Endometrial microvascular endothelial cells (primary cell): Measurements from ENCODE around the gene ANKS1B. TPM values are rescaled to one million over a fixed set of nuclear protein-coding genes. Genes with fewer than 3 reads are reported as not detected.
"Not testable (repeated sequence)": the region's sequence is repeated elsewhere in the genome, so short reads cannot be mapped to it uniquely, and the experiment has no call there.

Source experiments
- in situ Hi-C: cut with HindIII; loops from 2 replicates; pipeline ENCODE4 v1.10.0; 2017; ENCODE audit warnings: low sequenced_read_pairs, low pct_unique_long_range_greater_than_20kb; ENCODE audit errors: inconsistent ontology term
- total RNA-seq: library from RNA; depleted of rRNA; stranded (reverse); fragments of >200 nt; gene quantifications from one replicate; pipeline ENCODE4 v1.2.3, GENCODE V29; 2015; ENCODE audit errors: inconsistent ontology term

Gene ANKS1B
- total RNA-seq, 1 donor from 2014 or later, result not detected

DNA sequence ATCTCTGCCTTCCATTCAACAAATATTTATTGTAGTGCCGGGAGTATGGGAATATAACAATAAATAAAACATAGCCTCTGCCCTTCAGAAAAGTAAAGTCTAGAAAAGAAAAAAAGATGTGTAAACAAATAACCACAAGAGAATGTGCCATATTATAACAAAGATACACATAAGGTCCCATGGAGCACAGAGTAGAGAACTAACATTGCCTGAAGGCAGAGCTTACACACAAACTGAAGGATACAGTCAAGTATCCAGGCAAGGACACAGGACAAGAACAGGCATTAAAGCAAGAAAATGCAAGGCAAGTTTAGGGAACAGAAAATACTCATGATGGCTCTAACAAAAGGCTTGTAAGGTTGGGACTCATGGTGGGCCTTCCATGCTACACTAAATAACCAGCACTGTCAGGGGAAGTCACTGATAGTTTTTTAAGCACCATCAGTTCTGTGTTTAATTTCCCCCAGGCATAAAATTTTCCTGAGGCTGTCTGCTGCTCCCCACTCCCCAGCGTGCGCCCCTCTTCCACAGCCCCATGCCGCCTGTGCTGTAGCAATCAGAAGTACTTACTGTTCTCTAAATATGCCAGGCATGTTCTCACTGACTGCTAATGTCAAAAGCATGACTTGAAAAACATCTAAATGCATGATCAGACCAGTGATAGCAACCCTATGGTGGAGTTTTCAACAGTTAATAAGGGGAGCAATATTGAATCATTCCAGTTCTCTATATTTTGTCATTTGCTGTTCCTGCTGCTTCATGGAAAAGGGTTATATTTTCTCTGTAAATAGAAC is 77.8 kb downstream of the ANKS1B start:
- in situ Hi-C loops, result no loop called here

DNA sequence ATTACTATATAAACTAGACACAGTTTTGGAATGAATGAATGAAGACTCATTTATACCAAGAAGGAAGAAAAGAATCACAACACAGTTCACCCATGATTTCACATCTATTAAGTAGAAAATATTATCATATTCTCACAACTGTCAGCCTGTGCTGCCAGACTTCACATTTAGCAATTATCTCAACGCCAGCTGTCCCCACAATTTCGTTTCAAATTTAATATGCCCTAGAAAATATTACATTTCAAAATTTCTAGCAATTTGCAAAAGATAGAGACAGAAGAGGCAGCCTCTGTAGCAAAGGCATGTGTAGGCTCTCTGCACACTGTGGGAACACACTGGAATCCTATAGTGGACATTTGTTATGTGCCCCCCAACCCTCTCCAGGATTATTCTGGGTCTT is 83.6 kb downstream of the ANKS1B start:
- in situ Hi-C loops, result no loop called here

- in situ Hi-C loops, result no loop called here
These were observed 86.1 kb downstream of the ANKS1B start for GRCh38 chr12:99898645-99899044.

DNA sequence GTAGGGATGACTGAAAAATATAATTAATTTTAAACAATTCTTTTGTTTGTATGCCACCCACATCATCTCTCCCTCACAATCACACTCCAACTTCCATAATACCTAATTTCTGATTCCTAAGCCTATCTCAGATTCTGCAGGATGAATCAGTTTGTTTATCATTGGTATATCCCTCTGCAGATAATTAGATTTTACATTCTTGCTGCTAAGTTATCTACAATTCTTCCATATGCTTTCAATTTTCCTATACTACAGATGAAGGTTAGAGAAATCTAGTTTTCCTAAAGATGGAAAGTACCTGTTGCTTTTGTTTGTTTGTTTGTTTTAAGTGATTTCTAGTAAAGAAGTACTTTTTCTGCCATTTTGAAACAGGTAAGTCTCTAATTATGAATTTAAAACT is 105.3 kb downstream of the ANKS1B start:
- in situ Hi-C loops, result no loop called here

GRCh38 chr12:99875081-99875480 is 109.7 kb downstream of the ANKS1B start:
- in situ Hi-C loops, result no loop called here

DNA sequence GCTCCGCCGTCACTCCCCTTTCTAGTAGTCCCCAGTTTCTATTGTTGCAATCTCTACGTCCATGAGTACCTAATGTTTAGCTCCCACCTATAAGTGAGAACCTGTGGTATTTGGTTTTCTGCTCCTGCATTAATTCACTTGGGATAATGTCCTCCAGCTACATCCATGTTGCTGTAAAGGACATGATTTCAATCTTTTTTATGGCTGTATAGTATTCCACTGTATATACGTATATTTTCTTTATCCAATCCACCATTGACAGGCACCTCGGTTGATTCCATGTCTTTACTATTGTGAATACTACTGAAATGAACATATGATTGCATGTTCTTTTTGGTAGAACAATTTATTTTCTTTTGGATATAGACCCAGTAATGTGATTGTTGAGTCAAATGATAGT is 114.7 kb downstream of the ANKS1B start:
- in situ Hi-C loops, result no loop called here

DNA sequence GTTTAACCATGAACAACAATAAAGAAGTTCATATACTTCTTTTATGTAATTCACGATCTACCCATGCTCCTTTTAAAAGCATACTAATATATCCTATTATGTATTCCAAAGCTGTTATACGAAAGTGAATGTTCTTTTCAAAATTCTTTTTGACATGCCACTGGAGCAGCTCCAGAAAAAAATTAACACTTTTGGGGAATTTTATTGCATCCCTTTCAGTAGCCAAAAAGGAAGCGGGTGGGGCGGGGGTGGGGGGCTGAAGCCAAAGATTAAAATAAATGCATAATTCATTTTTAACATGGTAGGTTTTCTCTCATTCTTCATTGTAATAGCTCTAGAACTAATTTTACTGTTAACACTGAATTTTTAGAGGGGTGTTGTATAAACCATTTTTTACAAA is 123.0 kb downstream of the ANKS1B start:
- in situ Hi-C loops, result no loop called here

DNA sequence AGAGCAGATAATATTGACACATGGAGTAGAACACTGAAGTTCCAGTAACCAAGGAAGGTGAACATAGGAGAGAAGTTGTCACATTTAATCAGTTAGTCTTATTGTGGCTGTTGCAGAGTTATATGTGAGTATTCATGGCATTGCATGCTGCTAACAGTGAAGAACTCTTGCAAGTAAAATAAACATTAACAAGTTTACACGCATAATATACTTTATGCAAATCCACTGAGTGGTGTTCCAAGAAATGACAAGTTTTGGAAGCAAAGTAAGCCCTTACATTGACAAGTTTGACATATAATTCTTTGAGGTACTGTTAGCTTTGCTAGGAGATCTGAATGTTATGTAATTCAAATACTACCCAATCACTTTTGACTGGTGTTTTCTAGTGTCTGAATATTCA is 125.6 kb downstream of the ANKS1B start:
- in situ Hi-C loops, result no loop called here

DNA sequence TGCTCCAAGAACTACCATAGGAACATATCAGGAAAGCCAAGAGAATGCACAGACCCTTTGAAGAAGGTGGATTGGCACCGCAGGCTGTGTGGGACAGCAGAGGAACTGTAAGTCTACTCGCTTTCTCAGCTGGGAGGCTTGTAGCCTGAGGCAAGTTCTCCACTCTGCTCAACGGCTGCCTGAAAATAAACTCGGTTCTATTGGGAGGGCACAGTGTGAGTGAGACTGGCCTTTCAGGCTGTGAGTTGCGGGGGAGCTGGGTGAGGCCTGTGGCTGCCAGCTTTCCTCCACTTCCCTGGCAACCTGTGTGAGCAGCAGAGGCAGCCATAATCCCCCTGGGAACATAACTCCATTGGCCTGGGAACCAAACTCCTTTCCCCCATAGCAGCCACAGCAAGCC is 132.1 kb downstream of the ANKS1B start:
- in situ Hi-C loops, result no loop called here

- in situ Hi-C loops, result no loop called here
These were observed 136.8 kb downstream of the ANKS1B start for GRCh38 chr12:99847936-99848335.

- in situ Hi-C loops, result no loop called here
These were observed 150.0 kb downstream of the ANKS1B start for GRCh38 chr12:99834710-99835109.

GRCh38 chr12:99833397-99833796 is 151.3 kb downstream of the ANKS1B start:
- in situ Hi-C loops, result no loop called here

- in situ Hi-C loops, result no loop called here
These were observed 159.7 kb downstream of the ANKS1B start for GRCh38 chr12:99824900-99825542.

GRCh38 chr12:99822273-99822672 is 162.5 kb downstream of the ANKS1B start:
- in situ Hi-C loops, result no loop called here

GRCh38 chr12:99810718-99811593 is 173.8 kb downstream of the ANKS1B start:
- in situ Hi-C loops, result no loop called here

DNA sequence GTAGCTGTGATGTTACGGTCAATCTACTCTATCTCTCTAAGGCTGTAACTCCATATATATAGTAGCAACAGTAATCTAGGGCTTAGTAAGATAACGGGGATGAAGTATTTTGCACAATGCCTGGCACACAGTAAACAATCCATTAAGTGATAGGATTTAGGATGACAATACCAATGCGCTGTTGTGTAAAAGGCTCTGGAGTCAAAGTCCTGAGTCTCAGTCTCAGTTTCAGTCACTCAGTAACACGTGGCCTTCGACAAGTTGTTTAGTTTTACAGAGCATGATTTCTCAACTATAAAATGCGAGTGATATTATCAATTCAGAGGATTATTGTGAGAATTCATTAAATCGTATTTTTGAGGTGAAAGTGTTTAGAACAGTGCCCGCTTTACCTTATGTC is 174.8 kb downstream of the ANKS1B start:
- in situ Hi-C loops, result no loop called here

- in situ Hi-C loops, result no loop called here
These were observed 178.4 kb downstream of the ANKS1B start for GRCh38 chr12:99806304-99806703.

GRCh38 chr12:99804715-99805114 is 180.0 kb downstream of the ANKS1B start:
- in situ Hi-C loops, result no loop called here

DNA sequence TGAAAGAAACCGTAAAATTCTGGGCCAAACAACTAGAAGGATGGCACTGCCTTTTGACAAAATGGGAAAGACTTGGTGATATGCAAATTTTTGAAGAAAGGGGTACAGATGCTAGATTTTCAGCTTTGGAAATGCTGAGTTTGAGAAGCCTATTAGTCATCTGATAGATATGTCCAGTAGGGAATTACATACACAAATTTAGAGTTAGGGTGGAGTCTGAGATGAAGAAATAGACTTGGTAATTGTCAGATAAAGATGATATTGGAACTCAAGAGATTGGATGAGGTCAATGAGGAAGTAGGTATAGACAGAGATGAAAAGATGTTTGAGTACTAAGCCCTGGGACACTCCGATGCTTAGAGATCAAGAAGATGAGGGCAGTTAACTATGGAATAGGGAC is 184.1 kb downstream of the ANKS1B start:
- in situ Hi-C loops, result no loop called here

DNA sequence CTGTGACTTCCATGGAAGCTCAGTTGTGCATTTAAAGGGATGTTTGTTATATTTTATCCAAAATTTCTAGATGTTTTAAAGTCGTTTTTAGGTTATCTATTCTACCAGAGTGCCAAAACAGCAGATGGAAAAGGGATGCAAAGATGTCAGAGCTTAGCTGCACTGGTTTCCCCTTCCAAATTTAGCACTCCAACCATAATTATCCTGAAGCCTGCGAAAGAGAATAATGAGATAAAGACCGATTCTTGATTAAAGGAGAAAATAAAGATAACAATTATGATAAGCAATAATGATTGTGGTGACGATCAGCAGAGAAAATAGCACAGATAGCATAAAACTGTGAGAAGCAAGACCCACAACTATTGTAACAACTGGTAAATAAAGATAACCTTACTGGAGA is 186.8 kb downstream of the ANKS1B start:
- in situ Hi-C loops, result not testable (repeated sequence)
